ENCODE measurements around the gene GPC5.

Gene GPC5

DNA sequence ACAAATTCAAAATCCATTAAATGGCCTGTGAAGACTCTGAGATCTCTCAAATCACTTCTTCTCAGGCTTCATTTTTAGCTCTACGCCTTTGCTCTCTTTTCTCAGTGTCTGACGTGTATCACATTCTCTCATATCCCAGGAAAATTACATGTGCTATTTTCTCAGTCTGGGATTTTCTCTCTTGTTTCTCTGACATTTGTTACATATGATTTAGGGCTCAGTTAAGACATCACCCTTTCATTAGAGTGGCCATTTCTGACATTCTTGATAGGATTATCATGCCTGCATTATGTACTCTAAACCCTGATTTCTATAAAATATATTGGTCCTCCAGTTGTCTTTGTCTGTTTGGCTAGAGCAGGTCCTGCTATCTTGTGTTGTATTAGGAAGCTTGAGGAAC is 136.6 kb downstream of the GPC5 start:
- Histone ChIP-seq H3K4me3 (ENCODE audit: low read length) (no peak overlapping the region), H3K27me3 (ENCODE audit: low read depth, low read length) (no peaks in the 10 kb centered on the region), H3K36me3 (replicated peaks; ENCODE audit: low read depth, low read length) (no peaks in the 10 kb centered on the region), H2AFZ (ENCODE audit: low read depth, low read length) (no peak overlapping the region), H3K9ac (ENCODE audit: low read length) (no peak overlapping the region), H3K79me2 (ENCODE audit: low read length) (no peaks in the 10 kb centered on the region), H3K4me1 (ENCODE audit: low read length) (no peaks in the 10 kb centered on the region), H3K4me2 (ENCODE audit: low read length) (no peak overlapping the region), H3K9me3 (ENCODE audit: insufficient read depth, low read length) (no peaks in the 10 kb centered on the region), H4K20me1 (ENCODE audit: insufficient read depth, low read length) (no peaks in the 10 kb centered on the region), H3K27ac (ENCODE audit: low read length) (no peak overlapping the region)
- TF ChIP-seq, protein P1, sequence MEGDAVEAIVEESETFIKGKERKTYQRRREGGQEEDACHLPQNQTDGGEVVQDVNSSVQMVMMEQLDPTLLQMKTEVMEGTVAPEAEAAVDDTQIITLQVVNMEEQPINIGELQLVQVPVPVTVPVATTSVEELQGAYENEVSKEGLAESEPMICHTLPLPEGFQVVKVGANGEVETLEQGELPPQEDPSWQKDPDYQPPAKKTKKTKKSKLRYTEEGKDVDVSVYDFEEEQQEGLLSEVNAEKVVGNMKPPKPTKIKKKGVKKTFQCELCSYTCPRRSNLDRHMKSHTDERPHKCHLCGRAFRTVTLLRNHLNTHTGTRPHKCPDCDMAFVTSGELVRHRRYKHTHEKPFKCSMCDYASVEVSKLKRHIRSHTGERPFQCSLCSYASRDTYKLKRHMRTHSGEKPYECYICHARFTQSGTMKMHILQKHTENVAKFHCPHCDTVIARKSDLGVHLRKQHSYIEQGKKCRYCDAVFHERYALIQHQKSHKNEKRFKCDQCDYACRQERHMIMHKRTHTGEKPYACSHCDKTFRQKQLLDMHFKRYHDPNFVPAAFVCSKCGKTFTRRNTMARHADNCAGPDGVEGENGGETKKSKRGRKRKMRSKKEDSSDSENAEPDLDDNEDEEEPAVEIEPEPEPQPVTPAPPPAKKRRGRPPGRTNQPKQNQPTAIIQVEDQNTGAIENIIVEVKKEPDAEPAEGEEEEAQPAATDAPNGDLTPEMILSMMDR (IDR thresholded peaks at IDR 0.05; ENCODE audit: low read depth, low read length): no peak
- TF ChIP-seq EZH2phosphoT487 (IDR thresholded peaks at IDR 0.05; ENCODE audit: low read depth): no peak

DNA sequence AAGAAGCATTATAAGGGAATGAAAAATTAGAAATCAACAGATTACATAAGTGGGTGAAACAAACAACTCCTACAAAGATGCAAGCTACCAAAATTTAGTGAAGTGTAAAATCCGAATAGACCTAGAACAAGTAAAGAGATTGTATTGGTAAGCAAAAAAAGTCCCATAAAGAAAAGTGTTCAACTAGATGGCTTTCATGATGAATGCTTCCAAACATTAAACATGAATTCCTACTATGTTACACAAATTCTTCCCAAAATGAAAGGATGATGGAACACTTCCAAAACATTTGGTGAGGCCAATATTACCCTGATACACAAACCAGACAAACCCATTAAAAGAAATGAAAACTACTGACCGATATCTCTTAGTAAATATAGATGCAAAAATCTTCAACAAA is 139.0 kb downstream of the GPC5 start:
- H3K4me1 ChIP-seq (ENCODE audit: low read length): no peaks in the 10 kb centered on the region
- H3K9me3 ChIP-seq (ENCODE audit: insufficient read depth, low read length): no peaks in the 10 kb centered on the region
- no peaks in the 10 kb centered on the region for H4K20me1 ChIP-seq (ENCODE audit: insufficient read depth, low read length)
- no peaks in the 10 kb centered on the region for H3K79me2 ChIP-seq (ENCODE audit: low read length)
- no peak overlapping the region for H3K4me2 ChIP-seq (ENCODE audit: low read length)
- no peak overlapping the region for H2AFZ ChIP-seq (ENCODE audit: low read depth, low read length)
- no peak for TF ChIP-seq EZH2phosphoT487 (IDR thresholded peaks at IDR 0.05; ENCODE audit: low read depth)
- H3K36me3 ChIP-seq (replicated peaks; ENCODE audit: low read depth, low read length): no peaks in the 10 kb centered on the region
- no peaks in the 10 kb centered on the region for H3K27me3 ChIP-seq (ENCODE audit: low read depth, low read length)
- H3K9ac ChIP-seq (ENCODE audit: low read length): no peak overlapping the region
- no peak overlapping the region for H3K27ac ChIP-seq (ENCODE audit: low read length)
- no peak overlapping the region for H3K4me3 ChIP-seq (ENCODE audit: low read length)

DNA sequence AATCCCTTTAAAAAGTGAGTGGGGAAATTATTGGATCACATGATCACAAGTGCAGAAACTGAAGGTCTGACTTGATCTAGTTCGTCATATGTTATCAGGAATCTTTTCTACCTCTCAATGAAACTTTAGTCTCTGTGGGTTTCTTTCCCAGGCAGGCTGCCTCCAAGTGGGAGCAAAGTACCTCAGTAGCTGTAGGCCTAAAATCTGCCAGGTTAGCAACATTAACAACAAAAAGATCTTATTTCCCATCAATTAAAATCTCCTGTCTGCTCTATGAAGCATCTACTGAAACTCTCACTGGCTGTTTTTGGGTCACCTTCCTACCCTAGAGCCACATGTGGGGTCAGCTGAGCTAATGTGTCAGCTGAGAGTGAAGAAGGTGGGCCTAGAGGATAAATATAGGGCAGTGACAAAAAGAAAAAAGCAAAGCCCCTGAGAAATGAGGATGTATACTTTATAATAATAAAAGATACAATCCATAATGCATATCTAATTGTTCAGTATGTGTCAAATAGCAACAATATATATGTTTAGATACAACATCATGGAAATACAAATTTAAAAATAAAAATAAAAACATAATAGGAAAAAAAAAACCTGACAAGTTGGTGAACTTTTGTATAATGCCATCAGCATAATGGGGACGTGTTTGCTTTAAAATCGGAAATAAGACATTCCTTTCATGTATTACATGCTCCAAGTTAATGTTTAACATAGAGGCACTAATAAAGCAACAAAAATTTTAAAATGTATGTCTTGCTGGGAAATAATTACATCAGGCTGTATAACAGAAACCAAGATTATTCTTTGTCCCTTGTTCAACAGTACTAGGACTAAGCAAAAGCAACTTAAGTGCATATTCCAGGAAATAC is 141.1 kb downstream of the GPC5 start:
- Histone ChIP-seq H3K36me3 (replicated peaks; ENCODE audit: low read depth, low read length) (no peaks in the 10 kb centered on the region), H3K79me2 (ENCODE audit: low read length) (no peaks in the 10 kb centered on the region), H3K27me3 (ENCODE audit: low read depth, low read length) (no peaks in the 10 kb centered on the region), H3K4me1 (ENCODE audit: low read length) (no peaks in the 10 kb centered on the region), H3K4me2 (ENCODE audit: low read length) (no peak overlapping the region), H3K27ac (ENCODE audit: low read length) (no peak overlapping the region), H3K9me3 (ENCODE audit: insufficient read depth, low read length) (no peaks in the 10 kb centered on the region), H2AFZ (ENCODE audit: low read depth, low read length) (no peak overlapping the region), H4K20me1 (ENCODE audit: insufficient read depth, low read length) (no peaks in the 10 kb centered on the region), H3K4me3 (ENCODE audit: low read length) (no peak overlapping the region), H3K9ac (ENCODE audit: low read length) (no peak overlapping the region)
- TF ChIP-seq, protein P1 (IDR thresholded peaks at IDR 0.05; ENCODE audit: low read depth, low read length): no peak
- no peak for TF ChIP-seq EZH2phosphoT487 (IDR thresholded peaks at IDR 0.05; ENCODE audit: low read depth)

DNA sequence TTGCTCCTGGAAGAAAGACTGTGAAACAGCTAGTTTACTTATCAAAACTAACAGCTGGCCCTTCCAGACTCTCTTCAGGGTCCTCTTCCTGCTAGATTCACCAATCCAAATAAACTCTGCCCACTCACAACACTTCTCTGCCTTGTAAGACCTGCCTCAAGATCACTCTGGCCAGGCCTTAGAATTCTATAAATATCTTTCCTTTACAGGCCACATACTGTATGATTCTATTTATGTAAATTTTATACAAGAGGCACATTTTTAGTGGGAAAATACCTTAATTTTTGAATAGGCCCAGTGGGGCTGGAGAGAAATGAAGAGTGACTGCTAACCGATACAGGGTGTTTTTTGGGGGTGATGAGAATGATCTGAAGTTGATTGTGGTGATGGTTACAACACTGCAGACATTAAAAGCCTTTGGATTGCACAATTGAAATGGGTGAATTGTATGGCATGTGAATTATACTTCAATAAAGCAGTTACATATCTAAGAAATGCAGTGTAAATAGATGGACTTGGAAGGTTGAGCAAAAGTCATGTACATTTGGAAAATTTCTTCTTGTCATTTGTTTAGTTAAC is 141.8 kb downstream of the GPC5 start:
- no peak overlapping the region for H3K27ac ChIP-seq (ENCODE audit: low read length)
- H3K36me3 ChIP-seq (replicated peaks; ENCODE audit: low read depth, low read length): no peaks in the 10 kb centered on the region
- no peaks in the 10 kb centered on the region for H3K27me3 ChIP-seq (ENCODE audit: low read depth, low read length)
- TF ChIP-seq, protein P1 (IDR thresholded peaks at IDR 0.05; ENCODE audit: low read depth, low read length): no peak
- no peak for TF ChIP-seq EZH2phosphoT487 (IDR thresholded peaks at IDR 0.05; ENCODE audit: low read depth)
- H4K20me1 ChIP-seq (ENCODE audit: insufficient read depth, low read length): no peaks in the 10 kb centered on the region
- no peak overlapping the region for H3K4me2 ChIP-seq (ENCODE audit: low read length)
- H3K9me3 ChIP-seq (ENCODE audit: insufficient read depth, low read length): no peaks in the 10 kb centered on the region
- no peaks in the 10 kb centered on the region for H3K4me1 ChIP-seq (ENCODE audit: low read length)
- no peak overlapping the region for H3K4me3 ChIP-seq (ENCODE audit: low read length)
- H2AFZ ChIP-seq (ENCODE audit: low read depth, low read length): 0 out of 2 replicates have a peak overlapping the region, but pooled peaks have one; percentile 21
- H3K9ac ChIP-seq (ENCODE audit: low read length): no peak overlapping the region
- H3K79me2 ChIP-seq (ENCODE audit: low read length): no peaks in the 10 kb centered on the region

Data from OCI-LY3 (cell line).